HL-60 (cell line): ENCODE data around the gene RNLS.

ENCODE experiments used
- GABPA ChIP-seq: IDR thresholded peaks from 2 replicates; pipeline ENCODE4 v1.6.1; 2012; ENCODE audit warnings: low read depth
- POLR2AphosphoS5 ChIP-seq: IDR thresholded peaks from 2 replicates; pipeline ENCODE4 v1.6.1; 2012; ENCODE audit warnings: low read depth
- TF ChIP-seq, protein P1 (sequence below): IDR thresholded peaks from one replicate; pipeline ENCODE4 v1.5.1; 2011; ENCODE audit warnings: low read length, control low read depth, inconsistent platforms; ENCODE audit not compliant: insufficient read depth

DNA sequence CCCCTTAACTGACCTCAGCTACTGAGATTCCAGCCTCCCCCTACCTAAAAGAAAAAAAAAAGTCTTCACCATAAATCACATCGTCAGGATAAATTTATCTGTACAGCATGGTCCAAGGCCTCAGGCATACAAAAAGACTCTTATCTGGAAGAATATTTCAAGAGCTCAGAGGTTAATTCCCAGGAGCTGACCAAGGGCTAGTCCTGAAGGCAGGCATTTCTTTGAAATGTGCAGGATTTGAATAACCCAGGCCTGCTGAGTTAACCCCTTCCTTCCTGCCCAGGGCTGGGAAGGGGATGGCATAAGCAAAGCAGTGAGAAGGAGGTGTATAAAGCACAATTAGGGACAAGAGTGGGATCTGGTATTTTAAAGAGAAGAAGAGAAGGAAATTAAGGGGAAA lies 111.2 kb downstream of the RNLS start:
- TF ChIP-seq, protein P1, sequence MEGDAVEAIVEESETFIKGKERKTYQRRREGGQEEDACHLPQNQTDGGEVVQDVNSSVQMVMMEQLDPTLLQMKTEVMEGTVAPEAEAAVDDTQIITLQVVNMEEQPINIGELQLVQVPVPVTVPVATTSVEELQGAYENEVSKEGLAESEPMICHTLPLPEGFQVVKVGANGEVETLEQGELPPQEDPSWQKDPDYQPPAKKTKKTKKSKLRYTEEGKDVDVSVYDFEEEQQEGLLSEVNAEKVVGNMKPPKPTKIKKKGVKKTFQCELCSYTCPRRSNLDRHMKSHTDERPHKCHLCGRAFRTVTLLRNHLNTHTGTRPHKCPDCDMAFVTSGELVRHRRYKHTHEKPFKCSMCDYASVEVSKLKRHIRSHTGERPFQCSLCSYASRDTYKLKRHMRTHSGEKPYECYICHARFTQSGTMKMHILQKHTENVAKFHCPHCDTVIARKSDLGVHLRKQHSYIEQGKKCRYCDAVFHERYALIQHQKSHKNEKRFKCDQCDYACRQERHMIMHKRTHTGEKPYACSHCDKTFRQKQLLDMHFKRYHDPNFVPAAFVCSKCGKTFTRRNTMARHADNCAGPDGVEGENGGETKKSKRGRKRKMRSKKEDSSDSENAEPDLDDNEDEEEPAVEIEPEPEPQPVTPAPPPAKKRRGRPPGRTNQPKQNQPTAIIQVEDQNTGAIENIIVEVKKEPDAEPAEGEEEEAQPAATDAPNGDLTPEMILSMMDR = no peak
- no peak for TF ChIP-seq GABPA
- TF ChIP-seq POLR2AphosphoS5 = no peak
